Lower leg skin (tissue), 4 donors: Measurements from ENCODE around the gene TNFRSF1A. TPM values are rescaled to one million over a fixed set of nuclear protein-coding genes. Genes with fewer than 3 reads are reported as not detected.

Source experiments
- DNase-seq, 2 donors: peaks; one replicate each; pipeline ENCODE4 v3.0.0-alpha.2; 2019; ENCODE audit warnings: low spot score in 2 of 2
- H3K4me3 ChIP-seq: fragments of 200-600 bp; sonication (generic); 2 replicates; pipeline ENCODE4 v1.5.1; 2017; ENCODE audit warnings: mild to moderate bottlenecking, low read depth; ENCODE audit not compliant: poor library complexity, severe bottlenecking
- CTCF ChIP-seq, 3 donors: fragments of 450-650 bp; IDR thresholded peaks; one replicate each; pipeline ENCODE4 v1.5.1; 2016; ENCODE audit warnings: antibody characterized with exemption in 3 of 3, mild to moderate bottlenecking in 3 of 3, moderate library complexity in 2 of 3
- POLR2A ChIP-seq, 2 donors: fragments of 450-650 bp; IDR thresholded peaks; one replicate each; pipeline ENCODE4 v1.6.1; 2016 to 2017; ENCODE audit warnings: antibody characterized with exemption in 2 of 2, mild to moderate bottlenecking in 1 of 2, moderate library complexity in 1 of 2
- WGBS, 2 donors: methylation state at CpG; one replicate each; pipeline ENCODE4 v1.1.5; 2018; 5-methylcytosine and 5-hydroxymethylcytosine counted together
- intact Hi-C: fragments of 100-400 bp; cut with DNase I; formaldehyde crosslinking; loops from one replicate; pipeline ENCODE4 v1.15.0; 2023; ENCODE audit warnings: low total_unique reads
- total RNA-seq, 4 donors: library from RNA; depleted of rRNA; stranded (reverse); fragments of >200 nt; gene quantifications; one replicate each; pipeline ENCODE4 v1.1.0, GENCODE V29; 2016

TNFRSF1A gene
- total RNA-seq, 4 donors from 2014 or later = 104 to 252 (median 186) TPM

GRCh38 chr12:6367969-6368892 is 26.4 kb upstream of the TNFRSF1A start:
- intact Hi-C loops = no loop called here
- TF ChIP-seq POLR2A (IDR thresholded peaks at IDR 0.05) (no peak), CTCF (IDR thresholded peaks at IDR 0.05) (no peak)
- 63 to 67% methylated on average over 15 of the region's 15 CpGs for WGBS, 2 donors
- no peak overlapping the region for H3K4me3 ChIP-seq
- DNase-seq = no peak

GRCh38 chr12:6367065-6367968 is 25.4 kb upstream of the TNFRSF1A start:
- no peak overlapping the region for H3K4me3 ChIP-seq
- intact Hi-C loops = no loop called here
- DNase-seq = no peak
- TF ChIP-seq POLR2A (IDR thresholded peaks at IDR 0.05) (no peak), CTCF (IDR thresholded peaks at IDR 0.05) (no peak)
- WGBS, 2 donors = 52% methylated on average over 11 of the region's 11 CpGs

GRCh38 chr12:6364044-6364374 is 22.1 kb upstream of the TNFRSF1A start:
- TF ChIP-seq POLR2A (IDR thresholded peaks at IDR 0.05) (no peak), CTCF (IDR thresholded peaks at IDR 0.05) (no peak)
- WGBS, 2 donors = 7 to 12% methylated on average over 15 of the region's 15 CpGs
- intact Hi-C loops = no loop called here
- peak; percentile 76 to 91 for DNase-seq
- no peak overlapping the region for H3K4me3 ChIP-seq

GRCh38 chr12:6363330-6364043 is 21.6 kb upstream of the TNFRSF1A start:
- intact Hi-C loops = no loop called here
- TF ChIP-seq POLR2A (IDR thresholded peaks at IDR 0.05) (peak in 1 of 2 donors; percentile 13), CTCF (IDR thresholded peaks at IDR 0.05) (no peak)
- WGBS, 2 donors = 2 to 5% methylated on average over 50 to 59 of the region's 59 CpGs
- peak overlapping the region; percentile 44 for H3K4me3 ChIP-seq
- DNase-seq = peak; percentile 70 to 94

- 13 to 14% methylated on average over 4 of the region's 4 CpGs for WGBS, 2 donors
- intact Hi-C loops = no loop called here
- no peak for TF ChIP-seq POLR2A (IDR thresholded peaks at IDR 0.05)
- no peak for TF ChIP-seq CTCF (IDR thresholded peaks at IDR 0.05)
- H3K4me3 ChIP-seq = no peak overlapping the region
- no peak for DNase-seq
Observed at GRCh38 chr12:6363010-6363329, 21.1 kb upstream of the TNFRSF1A start.
